Measurements from ENCODE around the gene DGKB. TPM values are rescaled to one million over a fixed set of nuclear protein-coding genes. Genes with fewer than 3 reads are reported as not detected.

DGKB gene
- polyA plus RNA-seq, 2 of the 4 experiments (the other 2 are of a cell fraction), result 0.01 TPM; not detected in 1

GRCh38 chr7:14870394-14870793 is 32.2 kb downstream of the DGKB start:
- H3K27ac ChIP-seq, result no peak overlapping the region
- ATAC-seq, result no peak

GRCh38 chr7:14868937-14869336 is 33.6 kb downstream of the DGKB start:
- CTCF ChIA-PET, result no interaction called here
- no peaks in the 10 kb centered on the region for H3K4me1 ChIP-seq
- TF ChIP-seq EHF (CRISPR knock-in tag; IDR thresholded peaks at IDR 0.05) (no peak), BCL3 (IDR thresholded peaks at IDR 0.05) (no peak), FOSL2 (IDR thresholded peaks at IDR 0.05) (no peak), FOSL2 (CRISPR knock-in tag; IDR thresholded peaks at IDR 0.05) (no peak), POLR2A (IDR thresholded peaks at IDR 0.05; ENCODE audit: low read length) (no peak), HMGXB4 (CRISPR knock-in tag; IDR thresholded peaks at IDR 0.05; ENCODE audit: borderline replicate concordance) (no peak), RARB (CRISPR knock-in tag; IDR thresholded peaks at IDR 0.05) (no peak), MAZ (IDR thresholded peaks at IDR 0.05; ENCODE audit: borderline replicate concordance, low read depth, low read length) (no peak), TFCP2L1 (CRISPR knock-in tag; IDR thresholded peaks at IDR 0.05) (no peak), ATOH8 (CRISPR knock-in tag; IDR thresholded peaks at IDR 0.05; ENCODE audit: low read depth) (no peak)
- H3K4me3 ChIP-seq, result no peak overlapping the region
- DNase-seq (ENCODE audit: low read depth in 1 of 2, low spot score in 1 of 2), result no peak
- FAIRE-seq, result no peak
- no peak overlapping the region for H3K4me2 ChIP-seq
- H3K9me3 ChIP-seq, result 0 out of 3 replicates have a peak, but pooled peaks cover 4% of the 10 kb centered on the region
- POLR2A ChIA-PET, result no interaction called here
- no peak for ATAC-seq
- H3K27ac ChIP-seq, result no peak overlapping the region

More at GRCh38 chr7:14870394-14870793, 32.2 kb downstream of the DGKB start:
- POLR2A ChIA-PET, result no interaction called here
- Histone ChIP-seq H3K4me3 (no peak overlapping the region), H3K4me1 (no peaks in the 10 kb centered on the region), H3K4me2 (no peak overlapping the region), H3K9me3 (no peaks in the 10 kb centered on the region)
- TF ChIP-seq CTCF (IDR thresholded peaks at IDR 0.05), result no peak
- TF ChIP-seq KDM1A (IDR thresholded peaks at IDR 0.05; ENCODE audit: low read depth), result no peak
- no peak for TF ChIP-seq ATOH8 (CRISPR knock-in tag; IDR thresholded peaks at IDR 0.05; ENCODE audit: low read depth)
- TF ChIP-seq HDAC2 (IDR thresholded peaks at IDR 0.05), result no peak
- TF ChIP-seq RCOR1 (IDR thresholded peaks at IDR 0.05; ENCODE audit: low read depth, low read length), result no peak
- no peak for TF ChIP-seq BHLHE40 (IDR thresholded peaks at IDR 0.05; ENCODE audit: low read depth, low read length)
- TF ChIP-seq HOXB13 (CRISPR knock-in tag; IDR thresholded peaks at IDR 0.05; ENCODE audit: low read depth), result no peak
- TF ChIP-seq ZC3H11A (IDR thresholded peaks at IDR 0.05), result no peak
- no peak for TF ChIP-seq FOXS1 (CRISPR knock-in tag; IDR thresholded peaks at IDR 0.05)
- no peak for TF ChIP-seq USF2 (IDR thresholded peaks at IDR 0.05)
- no peak for TF ChIP-seq CHD4 (IDR thresholded peaks at IDR 0.05; ENCODE audit: borderline replicate concordance)
- TF ChIP-seq SMC3 (IDR thresholded peaks at IDR 0.05), result no peak
- TF ChIP-seq POLR2A (IDR thresholded peaks at IDR 0.05; ENCODE audit: low read length), result no peak
- WGBS (ENCODE audit: missing lambda C conversion rate), result 28% methylated on average over 11 of the region's 11 CpGs
- no peak for FAIRE-seq
- DNase-seq (ENCODE audit: low read depth in 1 of 2, low spot score in 1 of 2), result no peak
- CTCF ChIA-PET, result no interaction called here

Measured in A549 (cell line).